Osteocyte (in vitro differentiated cells): Measurements from ENCODE around the gene EXTL1. TPM values are rescaled to one million over a fixed set of nuclear protein-coding genes. Genes with fewer than 3 reads are reported as not detected.

ENCODE experiments used
- DNase-seq: peaks from one replicate; pipeline ENCODE4 v3.0.0; 2021; ENCODE audit warnings: mixed read lengths; ENCODE audit not compliant: unreplicated experiment; ENCODE audit errors: extremely low spot score
- H3K27ac Mint-ChIP-seq: one replicate; pipeline ENCODE4 v1.8.0; 2021; ENCODE audit warnings: mild to moderate bottlenecking, mixed read lengths; ENCODE audit not compliant: unreplicated experiment
- H3K27me3 Mint-ChIP-seq: one replicate; pipeline ENCODE4 v1.8.0; 2021; ENCODE audit warnings: mixed read lengths; ENCODE audit not compliant: unreplicated experiment
- H3K36me3 Mint-ChIP-seq: one replicate; pipeline ENCODE4 v1.8.0; 2021; ENCODE audit warnings: mixed read lengths; ENCODE audit not compliant: unreplicated experiment
- H3K4me1 Mint-ChIP-seq: one replicate; pipeline ENCODE4 v1.8.0; 2021; ENCODE audit warnings: mixed read lengths; ENCODE audit not compliant: unreplicated experiment
- H3K4me3 Mint-ChIP-seq: one replicate; pipeline ENCODE4 v1.8.0; 2021; ENCODE audit warnings: mild to moderate bottlenecking, moderate library complexity, mixed read lengths; ENCODE audit not compliant: unreplicated experiment
- H3K9me3 Mint-ChIP-seq: one replicate; pipeline ENCODE4 v1.8.0; 2021; ENCODE audit warnings: mixed read lengths; ENCODE audit not compliant: unreplicated experiment
- CTCF ChIP-seq: fragments of 200-600 bp; sonication (generic); IDR thresholded peaks from 2 replicates; pipeline ENCODE4 v1.5.0; 2021; ENCODE audit warnings: antibody characterized with exemption, mild to moderate bottlenecking, moderate library complexity
- total RNA-seq: library from RNA; stranded (reverse); gene quantifications from 2 replicates; pipeline ENCODE4 v1.2.1, GENCODE V29; 2021

EXTL1 gene
- total RNA-seq, 1 donor from 2014 or later, result 0.30 TPM

GRCh38 chr1:26029864-26030481 lies 8.4 kb downstream of the EXTL1 start:
- Mint-ChIP-seq H3K27ac (no peak overlapping the region), H3K4me1 (peaks cover 5% of the 10 kb centered on the region), H3K27me3 (peaks cover 8% of the 10 kb centered on the region), H3K36me3 (no peaks in the 10 kb centered on the region), H3K4me3 (no peak overlapping the region), H3K9me3 (no peaks in the 10 kb centered on the region)
- DNase-seq, result no peak
- TF ChIP-seq CTCF, result no peak

- no peaks in the 10 kb centered on the region for H3K36me3 Mint-ChIP-seq
- H3K4me3 Mint-ChIP-seq, result no peak overlapping the region
- TF ChIP-seq CTCF, result no peak
- H3K27me3 Mint-ChIP-seq, result peaks cover 8% of the 10 kb centered on the region
- no peak overlapping the region for H3K27ac Mint-ChIP-seq
- H3K9me3 Mint-ChIP-seq, result no peaks in the 10 kb centered on the region
- peaks cover 9% of the 10 kb centered on the region for H3K4me1 Mint-ChIP-seq
- DNase-seq, result no peak
Measured at GRCh38 chr1:26031196-26031595, 9.6 kb downstream of the EXTL1 start.

GRCh38 chr1:26031611-26032220 lies 10.1 kb downstream of the EXTL1 start:
- DNase-seq, result no peak
- TF ChIP-seq CTCF, result no peak
- Mint-ChIP-seq H3K27me3 (peaks cover 8% of the 10 kb centered on the region), H3K36me3 (no peaks in the 10 kb centered on the region), H3K4me1 (peaks cover 12% of the 10 kb centered on the region), H3K27ac (no peak overlapping the region), H3K4me3 (no peak overlapping the region), H3K9me3 (no peaks in the 10 kb centered on the region)

- H3K4me3 Mint-ChIP-seq, result no peak overlapping the region
- H3K27me3 Mint-ChIP-seq, result peaks cover 6% of the 10 kb centered on the region
- H3K36me3 Mint-ChIP-seq, result no peaks in the 10 kb centered on the region
- H3K27ac Mint-ChIP-seq, result no peak overlapping the region
- H3K9me3 Mint-ChIP-seq, result no peaks in the 10 kb centered on the region
- DNase-seq, result no peak
- H3K4me1 Mint-ChIP-seq, result peaks cover 13% of the 10 kb centered on the region
- no peak for TF ChIP-seq CTCF
Measured at GRCh38 chr1:26032656-26033357, 11.2 kb downstream of the EXTL1 start.

GRCh38 chr1:26034504-26035202 lies 13.1 kb downstream of the EXTL1 start:
- no peaks in the 10 kb centered on the region for H3K9me3 Mint-ChIP-seq
- DNase-seq, result no peak
- peaks cover 6% of the 10 kb centered on the region for H3K27me3 Mint-ChIP-seq
- H3K4me3 Mint-ChIP-seq, result peak overlapping the region; percentile 96
- TF ChIP-seq CTCF, result no peak
- H3K36me3 Mint-ChIP-seq, result no peaks in the 10 kb centered on the region
- peaks cover 11% of the 10 kb centered on the region for H3K4me1 Mint-ChIP-seq
- no peak overlapping the region for H3K27ac Mint-ChIP-seq
